Anterior cingulate cortex (tissue), 58 donors: Measurements from ENCODE around the gene ABHD2.
A peak's percentile ranks its signal among the peaks of the same experiment; 100 is the strongest.

Experiments used
- DNase-seq, 58 donors: peaks; one replicate each; lab custom pipeline; 2025; lab: John Stamatoyannopoulos, UW

Gene ABHD2

DNA sequence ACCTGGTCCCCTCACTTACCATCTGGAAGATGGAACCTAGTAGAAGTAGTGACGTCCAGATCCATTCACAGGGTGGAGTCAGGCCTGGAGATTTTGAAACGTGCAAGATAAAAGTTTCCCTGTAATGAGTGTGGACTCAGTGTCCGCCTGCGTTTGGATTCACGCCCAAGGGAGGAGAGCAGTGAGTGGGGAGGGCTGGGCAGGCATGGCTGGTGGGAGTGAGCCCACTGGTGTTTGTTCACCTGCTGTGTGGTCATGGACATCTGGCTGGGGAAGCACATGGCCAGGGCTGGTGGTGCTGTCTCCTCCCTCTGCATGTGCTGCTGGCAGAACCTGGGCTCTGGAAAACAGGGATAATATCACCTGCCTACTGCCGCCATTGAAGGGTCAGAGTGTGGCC, 96.1 kb downstream of the ABHD2 start:
- peak in 1 of 58 donors; percentile 13 for DNase-seq

DNA sequence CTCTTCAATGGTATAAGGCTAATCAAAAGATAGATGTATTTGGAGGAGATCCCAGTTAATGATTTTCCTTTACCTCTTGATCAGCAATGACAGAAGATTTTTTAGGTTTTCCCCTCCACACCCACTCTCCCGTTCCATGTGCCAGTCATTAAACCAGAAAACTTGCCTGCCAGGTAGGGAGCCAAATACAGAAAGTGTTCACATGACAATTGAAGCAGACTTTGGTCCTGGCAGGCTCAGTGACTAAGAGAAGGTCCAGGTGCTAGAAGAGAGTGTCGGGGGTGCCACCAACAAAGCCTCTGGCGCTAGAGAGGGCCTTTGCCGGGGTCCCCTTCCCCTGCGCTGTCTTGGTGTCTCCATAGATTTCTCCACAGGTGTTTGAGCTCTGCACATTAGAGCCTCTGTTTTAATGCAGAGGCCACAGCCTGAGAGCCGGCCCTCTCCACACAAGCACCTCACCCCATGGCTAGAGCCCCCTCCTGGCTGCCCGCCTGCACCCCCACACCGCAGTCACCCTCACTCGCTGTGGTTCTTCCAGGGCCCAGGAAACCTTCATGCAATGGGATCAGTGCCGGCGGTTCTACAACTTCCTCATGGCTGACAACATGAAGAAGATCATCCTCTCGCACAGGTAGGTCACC, 96.8 kb downstream of the ABHD2 start:
- no peak for DNase-seq

DNA sequence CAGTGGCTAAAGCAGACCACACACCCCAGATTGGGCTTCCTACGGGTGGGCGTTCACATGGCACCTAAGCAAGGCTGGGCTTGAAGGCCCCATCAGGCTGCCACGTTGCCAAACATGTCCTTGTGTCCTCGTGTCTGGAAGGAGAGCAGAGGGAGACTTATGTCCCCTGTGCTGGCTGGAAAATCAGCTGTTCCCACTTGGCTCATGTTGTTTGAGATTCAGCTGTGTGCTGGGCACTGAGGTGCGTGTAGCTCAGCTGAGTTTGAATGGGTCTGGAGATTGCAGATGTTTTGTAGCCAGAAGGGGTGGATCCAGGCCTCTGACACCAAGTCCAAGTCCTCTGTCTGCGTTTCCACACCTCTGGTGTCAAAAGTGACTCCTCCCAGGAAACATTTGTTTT, 98.5 kb downstream of the ABHD2 start:
- peak in 8 of 58 donors; percentile 17 to 47 (median 32) for DNase-seq

DNA sequence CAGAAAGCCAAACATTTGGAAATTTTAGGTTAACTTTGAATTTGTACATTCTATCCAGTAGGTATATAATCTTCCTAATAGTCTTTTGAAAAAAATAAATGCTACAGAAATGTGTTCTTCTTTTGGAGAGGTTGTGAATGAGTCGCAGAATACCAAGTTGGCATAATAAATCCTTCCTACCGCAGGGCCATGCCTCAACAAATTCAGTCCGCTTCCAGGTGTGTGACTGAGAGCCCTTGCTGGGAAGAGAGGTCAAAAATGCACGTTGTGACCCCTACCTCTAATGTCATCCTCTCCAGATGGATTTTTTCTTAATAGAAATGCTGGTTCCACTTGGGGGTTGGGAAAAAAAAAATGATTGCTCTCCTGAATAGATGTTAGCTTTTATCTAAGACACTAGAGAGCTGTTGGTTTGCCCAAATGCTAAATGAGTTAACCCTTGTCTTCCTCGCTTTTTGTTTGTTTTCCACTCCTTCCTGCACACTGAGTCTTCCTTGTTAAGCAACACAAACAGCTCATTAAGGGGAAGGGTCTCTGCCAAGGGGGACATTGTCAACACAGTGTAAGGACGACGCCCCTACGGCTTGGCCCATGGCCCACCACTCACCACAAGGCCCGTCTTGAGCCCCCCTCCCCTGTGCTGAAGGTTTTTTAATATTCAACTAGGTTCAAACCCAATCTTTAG, 99.2 kb downstream of the ABHD2 start:
- DNase-seq: no peak

DNA sequence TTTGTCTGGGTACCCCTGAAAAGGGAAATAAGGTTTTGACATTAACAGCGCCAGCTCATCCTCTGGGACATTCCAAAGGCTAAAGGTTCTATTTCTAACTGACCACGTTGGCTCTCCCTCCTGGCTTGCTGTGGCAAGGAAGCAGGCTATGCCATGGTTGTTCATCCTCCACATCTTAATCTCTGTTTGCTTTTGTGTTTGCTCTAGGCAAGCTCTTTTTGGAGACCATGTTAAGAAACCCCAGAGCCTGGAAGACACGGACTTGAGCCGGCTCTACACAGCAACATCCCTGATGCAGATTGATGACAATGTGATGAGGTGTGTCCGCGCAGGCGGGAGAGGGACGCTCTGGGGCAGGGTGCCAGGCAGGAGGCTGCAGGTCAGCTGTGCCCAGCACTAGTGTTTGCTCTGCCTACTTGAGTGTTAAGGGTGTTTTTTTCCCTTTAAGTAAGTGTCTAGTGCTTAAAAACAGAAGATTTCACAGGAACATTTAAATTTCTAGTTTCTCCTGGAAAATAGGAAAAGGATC, 99.8 kb downstream of the ABHD2 start:
- peak in 5 of 58 donors; percentile 20 to 43 (median 38) for DNase-seq

DNA sequence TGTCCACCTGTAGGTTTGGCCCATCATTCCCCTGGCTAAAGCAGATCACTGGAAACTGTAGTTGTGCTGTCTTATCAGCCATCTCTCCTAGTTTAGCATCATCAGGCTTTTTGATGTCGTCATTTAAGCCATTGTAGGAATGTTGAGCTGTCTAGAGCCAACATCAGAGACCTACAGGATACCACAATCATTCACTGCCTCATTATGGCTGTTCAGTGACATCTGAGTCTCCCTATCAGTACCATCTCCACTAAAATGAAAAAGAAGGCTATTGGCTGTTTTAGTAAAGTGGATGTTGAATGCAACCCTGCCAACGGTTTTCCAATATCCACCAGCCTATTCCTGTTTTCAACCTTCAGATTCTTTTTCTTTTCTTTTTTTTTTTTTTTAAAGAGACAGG, 103.9 kb downstream of the ABHD2 start:
- no peak for DNase-seq

DNA sequence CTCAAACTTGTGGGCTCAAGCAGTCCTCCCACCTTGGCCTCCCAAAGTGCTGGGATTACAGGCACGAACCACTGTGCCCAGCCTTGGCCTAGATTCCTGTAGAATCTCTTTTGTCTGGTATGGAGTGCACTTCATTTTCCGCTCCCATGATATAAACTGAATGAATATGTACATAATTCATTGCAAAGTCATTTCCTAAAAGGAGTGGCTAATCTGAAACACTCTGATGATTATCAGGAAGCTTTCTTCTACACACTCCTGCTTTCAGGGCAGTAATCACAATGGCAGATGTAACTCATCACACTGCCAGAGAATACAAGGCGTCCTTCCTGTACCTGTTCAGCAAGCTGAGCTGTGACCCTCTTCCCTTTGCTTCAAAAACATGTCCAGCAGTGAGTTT, 104.5 kb downstream of the ABHD2 start:
- no peak for DNase-seq

DNA sequence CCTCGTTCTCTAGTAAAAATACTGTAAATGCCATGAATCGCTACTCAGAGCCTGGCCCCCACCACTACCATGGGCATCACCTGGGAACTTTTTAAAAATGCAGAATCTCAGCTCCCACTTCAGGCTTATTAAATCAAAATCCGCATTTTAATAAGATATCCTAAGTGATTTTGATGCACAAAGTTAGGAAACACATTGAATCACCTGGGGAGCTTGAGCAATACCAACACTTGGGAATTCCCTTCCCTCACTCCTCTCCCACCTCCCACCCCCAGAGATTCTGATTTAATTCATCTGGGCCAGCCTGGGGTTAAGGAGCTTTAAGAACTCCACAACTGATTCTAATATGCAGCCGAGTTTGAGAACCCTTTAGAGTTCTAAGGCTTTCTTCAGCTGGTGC, 106.4 kb downstream of the ABHD2 start:
- no peak for DNase-seq

DNA sequence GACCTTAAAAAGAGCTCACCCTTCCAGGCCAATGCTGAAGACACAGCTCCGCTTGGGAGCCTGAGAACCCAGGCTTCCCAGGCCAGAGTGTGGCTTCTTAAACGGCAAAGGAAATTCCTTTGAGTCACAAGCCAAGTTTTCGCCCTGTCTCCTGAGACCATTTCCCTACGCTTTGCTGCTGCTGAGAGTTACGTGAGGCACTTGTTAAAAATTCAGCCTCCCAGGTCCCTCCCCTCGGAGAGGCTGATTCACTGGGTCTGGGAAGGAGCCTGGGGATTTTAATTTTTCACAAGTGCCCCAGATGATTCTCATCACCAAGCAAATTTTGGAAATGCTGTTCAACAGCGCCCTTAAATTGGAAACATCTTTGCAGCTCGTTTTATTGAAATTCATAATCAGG, 107.6 kb downstream of the ABHD2 start:
- no peak for DNase-seq

DNA sequence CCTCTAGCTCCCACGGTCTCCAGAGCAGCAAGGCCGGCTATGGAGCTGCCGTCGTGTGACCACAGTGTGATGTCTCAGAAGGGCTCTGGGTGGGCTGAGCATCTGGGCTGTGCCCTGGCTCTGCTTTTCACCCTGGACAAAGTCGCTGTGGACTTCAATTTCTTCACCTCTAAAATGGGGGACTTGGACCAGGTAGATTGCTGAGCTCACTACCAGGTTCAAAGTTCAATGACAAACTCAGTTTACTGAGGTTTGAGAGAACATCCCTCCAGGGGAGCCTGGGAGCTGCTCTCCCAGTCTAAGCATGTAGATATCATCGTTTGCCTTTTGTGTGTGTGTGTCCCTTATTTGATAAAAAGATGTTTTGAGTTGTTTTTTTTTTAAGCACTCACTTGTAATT, 108.0 kb downstream of the ABHD2 start:
- DNase-seq: no peak

DNA sequence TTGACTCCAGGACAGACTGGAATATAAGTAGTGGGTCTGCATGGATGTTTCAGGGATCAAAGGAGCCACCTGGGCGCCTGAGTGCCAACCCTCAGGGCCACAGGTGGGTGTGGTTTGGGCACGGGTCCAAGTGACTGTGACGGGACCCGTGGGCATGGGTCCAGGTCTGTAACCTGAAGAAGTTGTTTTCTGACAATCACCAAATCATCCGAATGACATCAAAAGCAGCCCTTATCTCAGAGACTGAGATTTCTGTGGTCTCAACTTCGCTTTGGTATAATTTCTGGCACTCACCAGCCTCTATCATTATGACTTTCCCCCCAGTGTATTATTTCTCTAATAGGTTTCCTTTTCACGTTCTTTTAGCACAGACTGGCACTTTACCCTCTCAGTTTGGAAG, 108.7 kb downstream of the ABHD2 start:
- DNase-seq: peak in 1 of 58 donors; percentile 48

DNA sequence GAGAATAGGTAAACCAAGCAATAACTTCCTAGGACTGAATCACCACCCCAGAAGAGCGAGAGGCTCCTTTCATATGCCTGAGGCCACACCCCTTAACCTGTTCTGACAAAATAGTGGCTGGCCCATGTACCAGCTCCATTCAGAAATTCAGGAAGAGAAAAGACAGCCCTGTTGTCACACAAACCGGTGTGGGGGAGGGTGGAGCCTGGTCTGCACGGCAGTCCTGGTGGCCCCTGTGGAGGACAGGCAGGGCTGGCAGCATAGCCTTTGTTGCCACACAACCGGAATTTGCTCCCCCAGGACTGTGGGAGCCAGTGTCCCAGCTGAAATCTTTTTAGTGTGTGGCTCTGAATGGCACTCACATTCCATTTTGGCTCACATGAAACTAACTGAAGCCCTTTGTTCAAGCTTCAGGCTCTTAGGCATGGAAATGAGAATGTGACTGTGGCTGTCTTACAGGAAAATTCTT, 109.3 kb downstream of the ABHD2 start:
- DNase-seq: peak in 54 of 58 donors; percentile 23 to 95 (median 73)

DNA sequence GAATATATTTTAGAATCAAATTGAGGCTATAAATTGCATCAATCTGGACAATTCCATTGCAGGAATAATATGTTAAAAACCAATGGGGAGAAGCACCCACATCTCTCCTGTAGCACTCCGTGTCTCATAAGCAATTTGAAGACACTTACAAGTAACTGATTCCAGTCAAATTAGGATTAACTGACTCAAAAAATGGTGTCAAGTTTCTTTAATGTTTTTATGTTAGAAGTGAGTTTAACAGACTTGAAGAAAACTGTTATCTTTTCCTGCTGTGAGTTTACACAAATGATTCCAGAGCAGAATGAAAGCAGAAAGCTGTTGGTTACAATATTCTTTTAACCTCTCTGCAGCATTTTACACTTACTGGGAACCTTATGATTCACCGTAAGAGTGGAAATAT, 109.9 kb downstream of the ABHD2 start:
- no peak for DNase-seq

DNA sequence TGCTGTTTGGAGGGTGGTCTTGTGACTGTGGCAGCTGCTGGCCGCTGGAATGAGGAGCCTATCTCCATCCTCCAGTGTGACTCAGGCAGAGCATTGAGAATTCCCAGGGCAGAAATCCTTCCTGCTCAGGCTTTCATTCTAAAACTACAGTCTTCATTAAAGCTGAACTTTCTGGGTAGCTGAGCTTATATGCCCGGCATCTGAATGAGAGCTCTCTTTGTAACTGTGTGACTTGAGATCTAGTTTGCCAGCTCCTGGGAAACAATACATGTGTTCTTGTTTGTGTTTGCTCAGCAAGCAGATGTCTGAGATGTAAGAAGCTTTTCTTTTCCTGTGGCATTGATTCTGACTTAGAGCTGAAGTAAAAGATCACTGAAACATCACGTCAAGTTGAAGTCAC, 110.7 kb downstream of the ABHD2 start:
- peak in 26 of 58 donors; percentile 16 to 91 (median 35) for DNase-seq

DNA sequence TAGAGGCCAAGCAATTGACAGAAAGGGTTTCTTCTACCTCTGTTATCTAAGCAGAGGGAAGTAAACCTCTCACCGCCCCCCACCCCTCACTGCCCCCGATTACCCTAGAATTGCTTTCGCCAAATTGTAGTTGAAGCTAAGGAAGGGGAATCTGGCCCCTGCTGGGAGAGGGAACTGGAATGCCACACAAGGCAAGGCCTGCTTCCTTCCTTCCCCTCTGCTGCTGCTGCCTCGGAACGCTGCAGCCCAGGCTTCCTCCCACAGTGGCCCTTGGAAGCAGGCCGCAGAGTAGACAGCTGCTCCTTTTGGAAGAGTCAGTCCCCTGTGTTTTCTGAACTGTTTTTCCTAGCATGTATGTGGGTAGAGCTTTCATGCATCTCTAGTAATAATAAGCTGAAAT, 111.5 kb downstream of the ABHD2 start:
- peak in 18 of 58 donors; percentile 5 to 57 (median 26) for DNase-seq

DNA sequence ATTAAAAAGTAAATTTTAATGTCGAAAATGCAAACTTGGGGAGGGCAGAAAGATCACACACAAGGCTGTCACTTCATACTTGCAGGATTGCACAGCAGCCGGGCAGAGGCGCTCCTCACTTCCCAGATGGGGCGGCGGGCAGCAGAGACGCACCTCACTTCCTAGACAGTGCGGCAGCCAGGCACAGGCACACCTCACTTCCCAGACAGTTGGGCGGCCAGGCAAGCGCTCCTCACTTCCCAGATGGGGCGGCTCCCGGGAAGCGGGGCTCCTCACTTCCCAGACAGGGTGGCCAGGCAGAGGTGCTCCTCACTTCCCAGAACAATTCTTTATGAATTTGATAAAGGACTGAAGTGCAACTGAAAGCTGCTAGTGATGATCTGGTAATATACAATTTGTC, 111.9 kb downstream of the ABHD2 start:
- DNase-seq: no peak

DNA sequence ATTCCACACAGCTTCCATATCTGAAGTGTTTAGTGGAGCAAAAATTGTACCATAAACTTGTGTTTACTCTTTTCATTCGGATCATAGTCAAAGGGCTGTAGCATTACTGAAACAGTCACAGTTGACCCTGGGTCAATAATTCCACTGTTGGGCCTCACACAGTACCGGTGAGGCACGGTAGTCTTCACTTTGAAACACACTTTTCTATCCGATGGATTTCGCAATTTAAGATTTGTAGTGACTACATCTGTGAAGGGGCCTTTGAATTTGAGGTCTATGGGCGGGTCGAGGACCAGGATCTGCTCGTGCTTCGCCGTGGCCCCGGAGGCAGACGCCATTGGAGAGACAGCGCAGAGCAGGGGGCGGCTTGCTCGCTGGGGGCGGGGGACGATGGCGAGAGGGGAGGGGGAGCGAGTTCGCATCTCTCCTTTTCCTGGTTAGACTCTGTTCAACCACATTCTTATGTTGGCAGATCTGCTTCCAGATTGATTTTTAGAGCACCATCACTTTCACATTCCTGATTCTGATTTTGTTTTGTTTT, 113.3 kb downstream of the ABHD2 start:
- DNase-seq: no peak

DNA sequence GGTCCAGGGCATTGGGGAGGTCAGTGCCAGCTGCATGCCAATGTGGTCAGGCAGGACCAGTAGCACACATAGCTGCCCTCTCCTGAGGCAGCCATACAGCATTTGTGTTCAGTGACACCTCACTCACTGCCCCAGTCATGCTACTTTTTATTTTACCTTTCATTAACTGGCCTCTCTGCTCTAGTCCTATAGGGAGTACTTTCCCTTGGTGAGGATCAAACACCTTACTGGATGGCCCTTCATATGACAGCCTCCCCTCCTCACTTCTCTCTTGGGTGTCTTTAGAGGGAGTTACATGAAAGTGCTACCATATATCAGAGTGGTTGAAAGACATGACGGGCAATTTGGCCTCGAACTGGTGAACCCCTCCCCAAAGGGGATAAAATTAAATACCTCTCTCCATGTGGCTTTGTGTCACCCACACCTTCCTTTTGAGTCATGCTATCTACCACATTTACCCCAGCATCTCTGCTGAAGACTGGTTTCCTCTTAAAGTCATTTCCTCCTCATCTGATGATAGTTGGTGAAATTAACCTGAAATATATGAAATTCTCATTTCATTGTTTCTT, 115.5 kb downstream of the ABHD2 start:
- DNase-seq: no peak

DNA sequence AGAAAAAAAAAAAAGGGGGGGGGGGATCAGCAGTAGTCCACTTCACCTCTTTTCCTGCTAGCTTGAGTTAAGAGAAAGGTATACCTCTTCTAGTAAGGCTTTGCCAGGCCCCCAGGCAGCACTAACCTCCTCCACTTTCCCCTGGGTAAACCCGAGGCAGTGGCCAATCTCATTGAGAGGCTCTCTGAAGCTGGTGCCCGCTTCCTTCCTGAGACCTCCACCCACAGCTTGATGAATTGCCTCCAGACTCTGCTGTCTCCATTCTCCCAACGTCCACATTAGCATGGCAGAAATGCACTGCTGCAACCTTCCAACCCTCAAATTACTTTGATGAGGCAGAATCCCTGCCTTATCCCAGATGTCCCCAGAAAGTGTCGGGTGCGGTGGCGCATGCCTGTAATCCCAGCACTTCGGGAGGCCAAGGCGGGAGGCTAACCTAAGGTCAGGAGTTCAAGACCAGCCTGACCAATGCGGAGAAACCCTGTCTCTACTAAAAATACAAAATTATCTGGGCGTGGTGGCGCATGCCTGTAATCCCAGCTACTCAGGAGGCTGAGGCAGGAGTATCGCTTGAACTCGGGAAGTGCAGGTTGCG, 117.8 kb downstream of the ABHD2 start:
- DNase-seq: no peak

DNA sequence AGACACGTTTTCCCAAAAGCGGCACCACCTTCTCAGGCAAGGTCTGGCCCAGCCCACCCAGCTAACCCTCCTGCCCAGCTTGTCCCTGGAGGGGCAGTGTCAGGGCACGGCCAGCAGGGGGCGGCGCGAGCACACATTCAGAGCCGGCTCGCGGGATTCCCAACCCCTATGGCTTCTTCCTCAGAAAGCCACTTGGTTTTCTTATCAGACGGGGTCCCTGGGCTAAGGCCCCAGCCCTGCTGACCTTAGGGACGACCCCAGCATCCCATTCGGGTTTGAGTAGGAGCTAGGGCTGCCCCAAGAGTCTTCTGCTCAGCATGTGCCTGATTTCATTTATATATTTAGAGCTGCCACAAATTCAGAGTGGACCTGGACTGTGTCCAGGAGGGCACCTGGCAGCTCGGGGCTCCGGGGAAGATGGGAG, 118.7 kb downstream of the ABHD2 start:
- DNase-seq: peak in 56 of 58 donors; percentile 16 to 86 (median 64)

DNA sequence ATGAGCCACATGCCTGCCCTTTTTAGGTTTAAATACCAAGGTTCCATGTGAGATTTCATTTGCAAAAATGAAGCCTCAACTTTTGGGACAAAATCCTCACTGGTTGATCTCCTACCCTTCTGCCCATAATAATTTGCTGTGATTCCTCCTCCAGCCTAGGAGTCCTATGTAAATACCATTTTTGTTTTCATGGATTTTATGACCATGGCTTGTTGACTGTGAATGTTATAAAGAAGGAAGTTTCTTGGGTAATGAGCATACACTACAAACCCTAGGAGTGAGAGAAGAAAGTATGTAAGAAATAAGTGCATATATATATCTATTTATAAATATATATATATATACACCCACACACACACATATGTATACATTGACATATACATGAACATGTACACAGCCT, 120.0 kb downstream of the ABHD2 start:
- no peak for DNase-seq
